Lower lobe of right lung (tissue), 2 donors: ENCODE results near the gene PRKN. TPM values are rescaled to one million over a fixed set of nuclear protein-coding genes. Genes with fewer than 3 reads are reported as not detected.

ENCODE experiments used
- ATAC-seq, 2 donors: fragments of 200-7000 bp; cut with Tn5 transposase; one replicate each; pipeline ENCODE4 v1.9.1; 2020 to 2022; ENCODE audit warnings: mild to moderate bottlenecking in 2 of 2, moderate library complexity in 2 of 2
- DNase-seq: peaks from one replicate; pipeline ENCODE4 v3.0.0-alpha.2; 2020
- H3K27ac ChIP-seq: fragments of 200-600 bp; one replicate; pipeline ENCODE4 v1.8.0; 2022
- H3K27me3 ChIP-seq: fragments of 200-600 bp; one replicate; pipeline ENCODE4 v1.8.0; 2022; ENCODE audit warnings: low read depth
- H3K36me3 ChIP-seq: fragments of 200-600 bp; one replicate; pipeline ENCODE4 v1.8.0; 2022; ENCODE audit warnings: mild to moderate bottlenecking
- H3K4me1 ChIP-seq: fragments of 200-600 bp; one replicate; pipeline ENCODE4 v1.8.0; 2022
- H3K4me3 ChIP-seq: fragments of 200-600 bp; one replicate; pipeline ENCODE4 v1.8.0; 2022; ENCODE audit warnings: mild to moderate bottlenecking
- H3K9me3 ChIP-seq: fragments of 200-600 bp; one replicate; pipeline ENCODE4 v1.8.0; 2022
- CTCF ChIP-seq: fragments of 200-600 bp; IDR thresholded peaks from one replicate; pipeline ENCODE4 v1.8.0; 2022; ENCODE audit warnings: antibody characterized with exemption, mild to moderate bottlenecking
- intact Hi-C: fragments of 100-400 bp; cut with DNase I; formaldehyde crosslinking; loops from one replicate; pipeline ENCODE4 v1.11.0; 2022
- total RNA-seq: library from RNA; stranded (reverse); fragmentation: NEBNext Ultra II Directional; extraction: Animal tissue kit (Norgen Biotek cat#: 25700); gene quantifications from one replicate; pipeline ENCODE4 v1.2.1, GENCODE V29; 2021
- donor health status: DM: no; HTN: yes; CAD: no; lungs with severe emphysema.

Gene PRKN
- total RNA-seq, 1 donor from 2014 or later: 6.1 TPM

DNA sequence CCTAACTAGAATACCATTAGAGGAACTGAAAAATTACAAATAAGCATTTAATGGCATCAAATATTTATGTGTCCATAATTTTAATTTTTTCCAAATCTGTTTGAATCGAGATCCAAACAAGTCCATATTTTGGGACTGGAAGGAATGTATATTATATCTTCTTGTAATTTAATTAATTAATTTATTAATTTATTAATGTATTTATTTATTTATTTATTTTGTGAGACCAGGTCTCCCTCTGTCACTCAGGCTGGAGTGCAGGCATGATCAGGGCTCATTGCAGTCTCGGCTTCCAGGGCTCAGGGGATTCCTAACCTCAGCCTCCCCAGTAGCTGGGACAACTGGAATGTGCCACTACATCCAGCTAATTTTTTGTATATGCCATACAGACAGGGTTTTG, 453.6 kb downstream of the PRKN start:
- H3K4me3 ChIP-seq: no peak overlapping the region
- H3K27ac ChIP-seq: no peak overlapping the region
- no peaks in the 10 kb centered on the region for H3K27me3 ChIP-seq
- no peak for DNase-seq
- intact Hi-C loops: no loop called here
- no peak for ATAC-seq
- H3K4me1 ChIP-seq: no peaks in the 10 kb centered on the region
- H3K36me3 ChIP-seq: no peaks in the 10 kb centered on the region
- no peak for TF ChIP-seq CTCF
- no peaks in the 10 kb centered on the region for H3K9me3 ChIP-seq

- TF ChIP-seq CTCF: no peak
- ATAC-seq: no peak
- intact Hi-C loops: no loop called here
- no peak overlapping the region for H3K4me3 ChIP-seq
- H3K9me3 ChIP-seq: no peaks in the 10 kb centered on the region
- no peak overlapping the region for H3K27ac ChIP-seq
- no peaks in the 10 kb centered on the region for H3K27me3 ChIP-seq
- no peaks in the 10 kb centered on the region for H3K4me1 ChIP-seq
- no peaks in the 10 kb centered on the region for H3K36me3 ChIP-seq
- DNase-seq: no peak
Observed at GRCh38 chr6:162271922-162272321, 455.6 kb downstream of the PRKN start.

GRCh38 chr6:162270966-162271365, 456.6 kb downstream of the PRKN start:
- no peak for ATAC-seq
- no peak for DNase-seq
- intact Hi-C loops: no loop called here
- Histone ChIP-seq H3K4me1 (no peaks in the 10 kb centered on the region), H3K27ac (no peak overlapping the region), H3K9me3 (no peaks in the 10 kb centered on the region), H3K27me3 (no peaks in the 10 kb centered on the region), H3K4me3 (no peak overlapping the region), H3K36me3 (no peaks in the 10 kb centered on the region)
- no peak for TF ChIP-seq CTCF

- TF ChIP-seq CTCF: no peak
- Histone ChIP-seq H3K27ac (no peak overlapping the region), H3K27me3 (no peaks in the 10 kb centered on the region), H3K4me3 (no peak overlapping the region), H3K36me3 (no peaks in the 10 kb centered on the region), H3K9me3 (no peaks in the 10 kb centered on the region), H3K4me1 (no peaks in the 10 kb centered on the region)
- intact Hi-C loops: no loop called here
- DNase-seq: no peak
- ATAC-seq: no peak
Observed at GRCh38 chr6:162267641-162268040, 459.9 kb downstream of the PRKN start.

- no peak for ATAC-seq
Observed at GRCh38 chr6:162267126-162267525, 460.4 kb downstream of the PRKN start.

More at GRCh38 chr6:162267126-162267525, 460.4 kb downstream of the PRKN start:
- Histone ChIP-seq H3K4me3 (no peak overlapping the region), H3K27ac (no peak overlapping the region), H3K9me3 (no peaks in the 10 kb centered on the region), H3K4me1 (no peaks in the 10 kb centered on the region), H3K27me3 (no peaks in the 10 kb centered on the region), H3K36me3 (no peaks in the 10 kb centered on the region)
- no peak for TF ChIP-seq CTCF
- DNase-seq: no peak
- intact Hi-C loops: no loop called here
